HepG2 (cell line): ENCODE measurements around the gene NT5DC1. TPM values are rescaled to one million over a fixed set of nuclear protein-coding genes. Genes with fewer than 3 reads are reported as not detected.

Experiments used
- AHR ChIP-seq: IDR thresholded peaks from 2 replicates; pipeline ENCODE4 v1.6.1; 2018; ENCODE audit warnings: missing genetic modification reagents, missing compliant biosample characterization
- CBX2 ChIP-seq, 2 experiments: fragments of 200-600 bp in 1 of 2; sonication (generic); formaldehyde crosslinking in 1 of 2; IDR thresholded peaks; 2 replicates each; pipeline versions ENCODE4 v1.7.0 to v1.8.1; 2018 to 2022; ENCODE audit warnings: low read depth in 2 of 2, low read length in 1 of 2, mild to moderate bottlenecking in 1 of 2, missing genetic modification reagents in 1 of 2
- CCAR2 ChIP-seq: fragments of 200-400 bp; formaldehyde crosslinking; optimal IDR thresholded peaks from 2 replicates; pipeline ENCODE3; 2018; ENCODE audit warnings: low read depth, mild to moderate bottlenecking, low read length, moderate library complexity
- GABPA ChIP-seq, 2 experiments: IDR thresholded peaks; 2 replicates each; pipeline ENCODE4 v1.6.1; 2011 to 2016; ENCODE audit warnings: low read depth in 2 of 2, low read length in 1 of 2, missing biosample characterization in 1 of 2, missing genetic modification characterization in 1 of 2
- MAFK ChIP-seq, 2 experiments: IDR thresholded peaks in 1 of 2; conservative IDR thresholded peaks in 1 of 2; 2 replicates each; pipeline ENCODE4 v1.6.1; 2011; ENCODE audit warnings: improper control_type of control experiment in 2 of 2, low read length in 2 of 2
- PATZ1 ChIP-seq: sonication (generic); formaldehyde crosslinking; IDR thresholded peaks from 2 replicates; pipeline ENCODE4 v1.4.0; 2020; ENCODE audit warnings: missing genetic modification reagents
- PRDM4 ChIP-seq: sonication (generic); formaldehyde crosslinking; IDR thresholded peaks from 2 replicates; pipeline ENCODE4 v1.9.0; 2021; ENCODE audit warnings: missing genetic modification reagents, borderline replicate concordance
- SRSF1 ChIP-seq: fragments of 200-400 bp; formaldehyde crosslinking; optimal IDR thresholded peaks from 2 replicates; pipeline ENCODE3; 2017; ENCODE audit warnings: mild to moderate bottlenecking, low read depth, low read length, moderate library complexity
- TRIM22 ChIP-seq: fragments of 450-650 bp; IDR thresholded peaks from 2 replicates; pipeline ENCODE4 v1.6.1; 2017
- ZBTB7B ChIP-seq: sonication (generic); formaldehyde crosslinking; IDR thresholded peaks from 2 replicates; pipeline ENCODE4 v1.4.0; 2020; ENCODE audit warnings: missing genetic modification reagents
- ZFP37 ChIP-seq: sonication (generic); formaldehyde crosslinking; IDR thresholded peaks from 2 replicates; pipeline ENCODE4 v1.4.0; 2020; ENCODE audit warnings: missing genetic modification reagents, borderline replicate concordance
- ZNF552 ChIP-seq: sonication (generic); formaldehyde crosslinking; IDR thresholded peaks from 2 replicates; pipeline ENCODE4 v1.9.0; 2022; ENCODE audit warnings: missing genetic modification reagents, mild to moderate bottlenecking, borderline replicate concordance
- ZSCAN22 ChIP-seq: sonication (generic); formaldehyde crosslinking; IDR thresholded peaks from 2 replicates; pipeline ENCODE4 v1.4.0; 2020; ENCODE audit warnings: mild to moderate bottlenecking, missing genetic modification reagents
- polyA plus RNA-seq, 8 experiments: library from polyadenylated mRNA; depleted of rRNA in 3 of 8; stranded (reverse) in 7 of 8; unstranded in 1 of 8; fragments of >200 nt; fragmentation: Illumina TruSeq in 4 of 8; extraction: Trizol in 4 of 8; gene quantifications; 2 replicates each; pipeline versions ENCODE4 v1.2.1 to v1.2.3, GENCODE V29; 2011 to 2016; ENCODE audit warnings: low read depth in 4 of 8, missing spikeins in 1 of 8, mixed read lengths in 1 of 8; ENCODE audit not compliant: insufficient read depth in 1 of 8
- total RNA-seq, 5 experiments: library from RNA; depleted of rRNA; stranded (reverse); fragments of >200 nt; fragmentation: Illumina TruSeq; extraction: Trizol; gene quantifications; 2 replicates each; pipeline ENCODE4 v1.2.3, GENCODE V29; 2016; ENCODE audit warnings: low read depth in 1 of 5
- TF ChIP-seq, protein P1 (sequence below): IDR thresholded peaks from 2 replicates; pipeline ENCODE4 v1.6.1; 2012; ENCODE audit warnings: low read length, improper control_type of control experiment
- TF ChIP-seq, protein P2 (sequence below): sonication (generic); formaldehyde crosslinking; IDR thresholded peaks from 2 replicates; pipeline ENCODE4 v1.8.1; 2023; ENCODE audit warnings: mild to moderate bottlenecking, moderate library complexity, missing genetic modification reagents

The NT5DC1 gene
- total and polyA plus RNA-seq, 2 of the 13 experiments (the other 11 are each of a cell fraction or from before 2014, with no cell fraction given): 27.0 to 56.1 TPM

DNA sequence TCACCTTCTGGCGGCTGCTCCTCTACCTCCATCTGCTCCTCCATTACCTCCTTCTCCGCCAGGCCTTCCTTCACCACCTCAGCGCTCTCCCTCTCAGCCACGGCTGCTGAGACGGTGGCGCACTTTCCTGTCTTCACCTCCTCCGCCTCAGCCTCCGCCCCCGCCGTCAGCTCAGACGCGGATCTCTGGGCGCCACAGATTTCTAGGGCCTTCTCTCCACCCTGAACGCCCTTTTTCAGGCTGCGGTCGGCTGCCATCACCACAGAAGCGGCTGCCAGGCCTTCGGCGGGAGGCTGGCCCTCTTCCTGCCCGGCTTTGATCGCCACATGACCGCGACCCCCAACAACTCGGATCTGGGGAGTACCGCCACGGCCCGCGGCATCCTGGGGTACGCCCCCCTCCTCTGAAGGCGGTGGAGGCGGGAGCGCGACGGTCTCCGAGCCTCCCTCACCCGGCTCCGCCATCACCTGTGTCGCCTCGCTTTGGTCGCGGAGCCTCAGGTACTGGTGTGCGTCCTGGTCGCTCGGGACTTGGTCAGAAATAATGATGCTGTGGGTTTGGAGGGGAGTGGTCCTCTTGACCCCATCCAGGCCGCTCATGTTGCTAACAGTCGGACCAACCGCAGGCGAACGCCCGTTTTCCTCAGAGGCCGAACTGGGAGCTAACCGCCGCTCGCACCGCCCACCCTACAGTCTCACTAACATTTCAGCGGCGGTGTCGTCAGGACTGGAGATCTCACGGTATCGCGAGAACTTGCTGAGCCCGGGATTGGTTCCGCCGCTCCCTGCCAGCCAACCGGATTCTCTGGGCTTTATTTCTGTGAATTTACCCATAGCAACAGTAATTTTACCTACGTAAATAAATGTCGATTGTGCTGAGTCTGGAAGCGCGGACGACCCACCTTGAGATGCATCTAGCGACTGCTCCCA lies 178.8 kb downstream of the NT5DC1 start, which contains the start of gene TSPYL1 (continued):
- 0 out of 2 replicates have a peak, but pooled peaks have one; percentile 24 for TF ChIP-seq CBX2 (IDR thresholded peaks at IDR 0.05; ENCODE audit: low read depth, low read length)
- TF ChIP-seq CBX2 (CRISPR knock-in tag; IDR thresholded peaks at IDR 0.05; ENCODE audit: low read depth): 0 out of 2 replicates have a peak, but pooled peaks have one; percentile 27
- no peak for TF ChIP-seq CCAR2
- no peak for TF ChIP-seq SRSF1
- TF ChIP-seq, protein P1, sequence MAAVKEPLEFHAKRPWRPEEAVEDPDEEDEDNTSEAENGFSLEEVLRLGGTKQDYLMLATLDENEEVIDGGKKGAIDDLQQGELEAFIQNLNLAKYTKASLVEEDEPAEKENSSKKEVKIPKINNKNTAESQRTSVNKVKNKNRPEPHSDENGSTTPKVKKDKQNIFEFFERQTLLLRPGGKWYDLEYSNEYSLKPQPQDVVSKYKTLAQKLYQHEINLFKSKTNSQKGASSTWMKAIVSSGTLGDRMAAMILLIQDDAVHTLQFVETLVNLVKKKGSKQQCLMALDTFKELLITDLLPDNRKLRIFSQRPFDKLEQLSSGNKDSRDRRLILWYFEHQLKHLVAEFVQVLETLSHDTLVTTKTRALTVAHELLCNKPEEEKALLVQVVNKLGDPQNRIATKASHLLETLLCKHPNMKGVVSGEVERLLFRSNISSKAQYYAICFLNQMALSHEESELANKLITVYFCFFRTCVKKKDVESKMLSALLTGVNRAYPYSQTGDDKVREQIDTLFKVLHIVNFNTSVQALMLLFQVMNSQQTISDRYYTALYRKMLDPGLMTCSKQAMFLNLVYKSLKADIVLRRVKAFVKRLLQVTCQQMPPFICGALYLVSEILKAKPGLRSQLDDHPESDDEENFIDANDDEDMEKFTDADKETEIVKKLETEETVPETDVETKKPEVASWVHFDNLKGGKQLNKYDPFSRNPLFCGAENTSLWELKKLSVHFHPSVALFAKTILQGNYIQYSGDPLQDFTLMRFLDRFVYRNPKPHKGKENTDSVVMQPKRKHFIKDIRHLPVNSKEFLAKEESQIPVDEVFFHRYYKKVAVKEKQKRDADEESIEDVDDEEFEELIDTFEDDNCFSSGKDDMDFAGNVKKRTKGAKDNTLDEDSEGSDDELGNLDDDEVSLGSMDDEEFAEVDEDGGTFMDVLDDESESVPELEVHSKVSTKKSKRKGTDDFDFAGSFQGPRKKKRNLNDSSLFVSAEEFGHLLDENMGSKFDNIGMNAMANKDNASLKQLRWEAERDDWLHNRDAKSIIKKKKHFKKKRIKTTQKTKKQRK: no peak
- no peak for TF ChIP-seq GABPA (IDR thresholded peaks at IDR 0.05; ENCODE audit: low read depth, low read length)
- TF ChIP-seq GABPA (CRISPR knock-in tag; IDR thresholded peaks at IDR 0.05; ENCODE audit: low read depth): 0 out of 2 replicates have a peak, but pooled peaks have one; percentile 18
- TF ChIP-seq TRIM22: no peak
- TF ChIP-seq AHR (CRISPR knock-in tag): peak; percentile 17; the same call in 1 of the 2 replicates
- peak; percentile 79 for TF ChIP-seq ZBTB7B (CRISPR knock-in tag)
- no peak; the same call in 1 of the 2 replicates for TF ChIP-seq PATZ1 (CRISPR knock-in tag)
- no peak for TF ChIP-seq PRDM4 (CRISPR knock-in tag)
- peak; percentile 66 to 68 for TF ChIP-seq MAFK (conservative IDR thresholded peaks at IDR 0.05 in 1 of 2, IDR thresholded peaks at IDR 0.05 in 1 of 2; ENCODE audit: low read length in 2 of 2)
- TF ChIP-seq, protein P2, sequence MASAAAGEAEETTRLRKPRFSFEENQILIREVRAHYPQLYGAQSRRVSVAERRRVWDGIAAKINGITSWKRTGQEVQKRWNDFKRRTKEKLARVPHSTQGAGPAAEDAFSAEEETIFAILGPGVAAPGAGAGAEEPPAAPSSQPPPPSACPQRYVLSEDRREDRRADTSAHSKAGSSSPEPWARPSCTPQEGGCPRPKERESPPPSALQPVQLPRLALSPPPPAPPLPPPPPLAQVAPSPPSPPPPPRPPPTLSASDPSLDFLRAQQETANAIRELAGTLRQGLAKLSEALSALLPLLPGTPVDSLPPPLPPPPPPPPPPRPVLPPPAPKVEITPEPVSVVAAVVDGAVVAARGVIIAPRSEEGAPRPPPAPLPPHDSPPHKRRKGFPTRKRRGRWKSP: peak; percentile 90
- 0 out of 2 replicates have a peak, but pooled peaks have one; percentile 91 for TF ChIP-seq ZFP37 (CRISPR knock-in tag)
- TF ChIP-seq ZNF552: peak; percentile 86
- no peak for TF ChIP-seq ZSCAN22 (CRISPR knock-in tag)
